Lower lobe of right lung (tissue), 2 donors: ENCODE measurements around the gene TARP.

Source experiments
- ATAC-seq, 2 donors: fragments of 200-7000 bp; cut with Tn5 transposase; one replicate each; pipeline ENCODE4 v1.9.1; 2020 to 2022; ENCODE audit warnings: mild to moderate bottlenecking in 2 of 2, moderate library complexity in 2 of 2
- DNase-seq: peaks from one replicate; pipeline ENCODE4 v3.0.0-alpha.2; 2020
- H3K27ac ChIP-seq: fragments of 200-600 bp; one replicate; pipeline ENCODE4 v1.8.0; 2022
- H3K27me3 ChIP-seq: fragments of 200-600 bp; one replicate; pipeline ENCODE4 v1.8.0; 2022; ENCODE audit warnings: low read depth
- H3K36me3 ChIP-seq: fragments of 200-600 bp; one replicate; pipeline ENCODE4 v1.8.0; 2022; ENCODE audit warnings: mild to moderate bottlenecking
- H3K4me1 ChIP-seq: fragments of 200-600 bp; one replicate; pipeline ENCODE4 v1.8.0; 2022
- H3K4me3 ChIP-seq: fragments of 200-600 bp; one replicate; pipeline ENCODE4 v1.8.0; 2022; ENCODE audit warnings: mild to moderate bottlenecking
- H3K9me3 ChIP-seq: fragments of 200-600 bp; one replicate; pipeline ENCODE4 v1.8.0; 2022
- CTCF ChIP-seq: fragments of 200-600 bp; IDR thresholded peaks from one replicate; pipeline ENCODE4 v1.8.0; 2022; ENCODE audit warnings: antibody characterized with exemption, mild to moderate bottlenecking
- intact Hi-C: fragments of 100-400 bp; cut with DNase I; formaldehyde crosslinking; loops from one replicate; pipeline ENCODE4 v1.11.0; 2022
- donor health status: DM: no; HTN: yes; CAD: no; lungs with severe emphysema.

The TARP gene

GRCh38 chr7:38273286-38273995 lies at the start of gene TARP:
Gene TARP (minus strand): TSS chr7:38273636.
- Histone ChIP-seq H3K4me1 (no peaks in the 10 kb centered on the region), H3K9me3 (no peaks in the 10 kb centered on the region), H3K27me3 (no peaks in the 10 kb centered on the region), H3K27ac (no peak within 1 kb of the TSS), H3K36me3 (no peaks in the 10 kb centered on the region), H3K4me3 (no peak within 1 kb of the TSS)
- DNase-seq (no peak), ATAC-seq (no peak)
- no peak for TF ChIP-seq CTCF
- intact Hi-C loops: no loop called here

DNA sequence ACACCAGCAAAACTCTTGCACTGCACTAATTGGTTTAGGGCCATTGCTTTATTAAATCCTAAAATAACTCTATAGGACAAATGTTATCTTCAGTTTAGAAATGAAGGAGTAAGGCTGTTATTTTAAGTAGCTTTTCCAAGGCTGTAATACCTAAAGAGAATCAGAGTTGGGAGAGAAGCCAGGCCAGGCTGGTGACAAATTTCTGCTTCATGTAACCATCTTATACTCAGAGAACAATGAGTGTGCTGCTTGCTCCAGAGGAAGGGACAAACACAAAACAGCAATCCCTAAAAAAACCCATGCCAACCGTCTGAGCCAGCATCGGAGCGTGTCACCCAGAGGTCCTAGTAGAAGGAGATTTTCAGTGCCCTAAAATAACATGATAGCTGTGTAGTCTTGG lies 49.7 kb upstream of the TARP start:
- TF ChIP-seq CTCF: no peak
- H3K27ac ChIP-seq: no peak overlapping the region
- H3K27me3 ChIP-seq: no peaks in the 10 kb centered on the region
- H3K9me3 ChIP-seq: no peaks in the 10 kb centered on the region
- DNase-seq (no peak), ATAC-seq (no peak)
- no peak overlapping the region for H3K4me3 ChIP-seq
- intact Hi-C loops: no loop called here
- no peaks in the 10 kb centered on the region for H3K36me3 ChIP-seq
- H3K4me1 ChIP-seq: peaks cover 8% of the 10 kb centered on the region

DNA sequence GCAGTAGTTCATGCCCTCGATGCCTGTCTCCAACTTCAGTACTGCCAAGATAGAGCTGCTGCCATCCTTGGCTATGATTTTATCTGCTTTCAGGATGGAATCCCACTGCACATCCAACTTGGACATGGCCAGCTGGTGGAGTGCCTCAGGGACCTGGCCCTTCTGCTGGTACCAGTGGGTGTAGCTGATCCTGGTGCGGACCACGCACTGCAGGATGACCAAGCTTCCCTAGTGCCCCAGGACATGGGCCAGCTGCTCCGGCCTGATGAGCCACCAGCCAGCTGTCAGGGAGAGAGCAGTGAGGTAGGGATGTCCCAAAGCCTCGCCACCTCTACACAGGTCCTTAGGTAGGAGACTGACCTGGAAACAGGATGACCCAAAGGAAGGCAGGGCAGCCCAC lies 49.0 kb upstream of the TARP start:
- Histone ChIP-seq H3K27me3 (no peaks in the 10 kb centered on the region), H3K4me1 (peaks cover 11% of the 10 kb centered on the region), H3K27ac (no peak overlapping the region), H3K9me3 (no peaks in the 10 kb centered on the region), H3K36me3 (no peaks in the 10 kb centered on the region), H3K4me3 (no peak overlapping the region)
- ATAC-seq (no peak), DNase-seq (no peak)
- TF ChIP-seq CTCF: no peak
- intact Hi-C loops: no loop called here

- H3K4me3 ChIP-seq: no peak overlapping the region
- TF ChIP-seq CTCF: no peak
- no peaks in the 10 kb centered on the region for H3K36me3 ChIP-seq
- intact Hi-C loops: no loop called here
- no peaks in the 10 kb centered on the region for H3K9me3 ChIP-seq
- H3K27me3 ChIP-seq: no peaks in the 10 kb centered on the region
- no peak for DNase-seq
- peaks cover 11% of the 10 kb centered on the region for H3K4me1 ChIP-seq
- ATAC-seq: no peak
- H3K27ac ChIP-seq: no peak overlapping the region
Observed at GRCh38 chr7:38321967-38322366, 48.5 kb upstream of the TARP start.

GRCh38 chr7:38321515-38321944 lies 48.1 kb upstream of the TARP start:
- DNase-seq: peak; percentile 75
- no peak for TF ChIP-seq CTCF
- H3K4me1 ChIP-seq: peaks cover 11% of the 10 kb centered on the region
- intact Hi-C loops: no loop called here
- no peak overlapping the region for H3K4me3 ChIP-seq
- ATAC-seq: peak in 1 of 2 donors; percentile 50
- no peaks in the 10 kb centered on the region for H3K36me3 ChIP-seq
- no peaks in the 10 kb centered on the region for H3K27me3 ChIP-seq
- H3K9me3 ChIP-seq: no peaks in the 10 kb centered on the region
- no peak overlapping the region for H3K27ac ChIP-seq
